AG10803 (cell line): ENCODE results near the gene CYP19A1.
A peak's percentile ranks its signal among the peaks of the same experiment; 100 is the strongest.

Source experiments
- DNase-seq: peaks from one replicate; pipeline ENCODE4 v3.0.0; 2010; ENCODE audit warnings: low read depth
- H3K4me3 ChIP-seq: 2 replicates; pipeline ENCODE4 v1.5.1; 2011; ENCODE audit warnings: mild to moderate bottlenecking, low read length, control low read depth
- TF ChIP-seq, protein P1 (sequence below): conservative IDR thresholded peaks from 2 replicates; pipeline ENCODE4 v1.5.1; 2011; ENCODE audit warnings: mild to moderate bottlenecking, low read length, control low read depth, inconsistent platforms

CYP19A1 gene

DNA sequence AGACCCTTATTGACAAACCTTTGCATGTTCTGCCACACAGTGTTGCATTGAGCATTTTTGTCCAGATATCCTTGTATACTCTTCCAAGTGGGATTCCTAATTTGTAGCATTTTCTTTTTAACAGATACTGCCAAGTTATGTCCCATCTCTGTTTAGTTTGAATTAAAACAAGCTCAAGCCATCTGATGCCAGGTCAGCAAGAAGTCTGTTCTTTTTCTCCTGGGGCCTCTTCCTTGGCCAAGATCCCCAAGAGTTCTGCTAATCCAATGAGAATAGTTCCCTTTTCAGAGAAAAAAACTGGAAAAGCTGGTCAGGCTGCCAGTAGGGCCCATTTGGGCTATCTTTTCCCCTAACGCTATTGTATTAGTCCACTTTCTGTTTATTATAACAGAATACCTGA is 32.9 kb upstream of the CYP19A1 start:
- TF ChIP-seq, protein P1, sequence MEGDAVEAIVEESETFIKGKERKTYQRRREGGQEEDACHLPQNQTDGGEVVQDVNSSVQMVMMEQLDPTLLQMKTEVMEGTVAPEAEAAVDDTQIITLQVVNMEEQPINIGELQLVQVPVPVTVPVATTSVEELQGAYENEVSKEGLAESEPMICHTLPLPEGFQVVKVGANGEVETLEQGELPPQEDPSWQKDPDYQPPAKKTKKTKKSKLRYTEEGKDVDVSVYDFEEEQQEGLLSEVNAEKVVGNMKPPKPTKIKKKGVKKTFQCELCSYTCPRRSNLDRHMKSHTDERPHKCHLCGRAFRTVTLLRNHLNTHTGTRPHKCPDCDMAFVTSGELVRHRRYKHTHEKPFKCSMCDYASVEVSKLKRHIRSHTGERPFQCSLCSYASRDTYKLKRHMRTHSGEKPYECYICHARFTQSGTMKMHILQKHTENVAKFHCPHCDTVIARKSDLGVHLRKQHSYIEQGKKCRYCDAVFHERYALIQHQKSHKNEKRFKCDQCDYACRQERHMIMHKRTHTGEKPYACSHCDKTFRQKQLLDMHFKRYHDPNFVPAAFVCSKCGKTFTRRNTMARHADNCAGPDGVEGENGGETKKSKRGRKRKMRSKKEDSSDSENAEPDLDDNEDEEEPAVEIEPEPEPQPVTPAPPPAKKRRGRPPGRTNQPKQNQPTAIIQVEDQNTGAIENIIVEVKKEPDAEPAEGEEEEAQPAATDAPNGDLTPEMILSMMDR = no peak
- no peak overlapping the region for H3K4me3 ChIP-seq
- no peak for DNase-seq

DNA sequence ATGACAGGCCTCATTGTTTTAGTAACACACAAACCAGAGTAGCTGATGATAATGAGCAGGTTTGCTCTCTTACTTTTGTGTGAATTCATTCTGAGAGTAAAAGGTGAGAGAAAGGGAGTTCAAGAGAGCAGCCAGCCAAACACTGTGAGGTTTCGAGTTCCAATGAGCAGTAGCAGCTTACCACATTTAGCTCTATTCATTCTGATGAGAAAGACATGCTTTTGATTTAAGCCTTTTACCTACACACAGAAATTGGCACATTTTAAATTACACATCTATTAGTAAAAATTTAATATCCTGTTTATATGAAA is 31.0 kb upstream of the CYP19A1 start:
- DNase-seq = no peak
- no peak overlapping the region for H3K4me3 ChIP-seq
- TF ChIP-seq, protein P1 = no peak

DNA sequence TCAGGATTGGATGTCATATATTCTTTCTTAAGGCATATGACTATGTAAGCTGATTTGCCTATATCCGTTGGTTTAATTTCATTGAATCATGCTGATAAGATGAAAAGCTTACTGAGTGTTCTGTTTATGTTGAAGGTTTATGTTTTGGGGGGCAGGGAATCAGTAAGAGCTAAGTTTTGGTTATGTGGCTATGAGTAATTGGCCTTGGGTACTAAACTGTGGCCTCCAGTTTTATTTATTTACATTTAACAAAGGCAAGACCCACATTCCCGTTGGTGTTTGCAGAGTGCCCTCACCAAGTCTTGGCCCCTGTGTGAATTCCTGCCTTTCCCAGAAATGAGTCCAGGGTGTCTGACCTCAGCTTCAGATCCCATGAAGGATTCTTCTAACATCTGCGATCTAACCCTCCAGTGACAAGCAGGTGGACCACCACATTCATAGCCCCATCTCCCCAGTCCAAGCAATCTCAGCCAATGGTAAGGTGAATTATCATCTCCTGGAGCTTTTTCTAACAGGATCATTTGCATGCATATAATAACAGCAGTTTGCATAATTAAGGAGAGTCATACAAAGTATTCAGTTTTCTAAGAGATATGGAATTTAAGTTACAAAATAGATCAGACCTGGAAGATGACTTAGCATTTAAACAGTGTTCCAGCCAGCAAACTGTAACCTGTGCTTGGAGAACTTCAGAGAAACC is 30.5 kb upstream of the CYP19A1 start:
- no peak overlapping the region for H3K4me3 ChIP-seq
- DNase-seq = peak; percentile 60
- TF ChIP-seq, protein P1 = no peak

DNA sequence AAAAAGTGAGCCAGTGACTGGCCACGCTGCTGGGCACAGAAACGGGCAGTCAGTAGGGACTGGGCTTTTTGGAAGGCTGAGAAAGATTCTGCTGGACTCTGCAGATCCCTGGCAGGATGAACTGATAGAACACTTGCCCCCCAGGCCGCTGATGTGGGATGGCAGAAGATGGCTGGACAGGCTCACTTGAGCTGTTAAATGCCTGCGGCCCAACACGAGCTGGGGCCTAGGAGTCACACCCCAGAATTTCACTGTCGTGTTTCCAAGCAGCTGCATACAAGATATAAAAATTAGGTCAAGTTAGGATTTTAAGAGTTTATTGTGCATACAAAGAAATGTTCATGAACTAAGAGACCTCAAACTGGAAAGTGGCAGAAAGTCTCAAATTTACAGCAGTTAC is 29.9 kb upstream of the CYP19A1 start:
- TF ChIP-seq, protein P1 = no peak
- no peak for DNase-seq
- no peak overlapping the region for H3K4me3 ChIP-seq

DNA sequence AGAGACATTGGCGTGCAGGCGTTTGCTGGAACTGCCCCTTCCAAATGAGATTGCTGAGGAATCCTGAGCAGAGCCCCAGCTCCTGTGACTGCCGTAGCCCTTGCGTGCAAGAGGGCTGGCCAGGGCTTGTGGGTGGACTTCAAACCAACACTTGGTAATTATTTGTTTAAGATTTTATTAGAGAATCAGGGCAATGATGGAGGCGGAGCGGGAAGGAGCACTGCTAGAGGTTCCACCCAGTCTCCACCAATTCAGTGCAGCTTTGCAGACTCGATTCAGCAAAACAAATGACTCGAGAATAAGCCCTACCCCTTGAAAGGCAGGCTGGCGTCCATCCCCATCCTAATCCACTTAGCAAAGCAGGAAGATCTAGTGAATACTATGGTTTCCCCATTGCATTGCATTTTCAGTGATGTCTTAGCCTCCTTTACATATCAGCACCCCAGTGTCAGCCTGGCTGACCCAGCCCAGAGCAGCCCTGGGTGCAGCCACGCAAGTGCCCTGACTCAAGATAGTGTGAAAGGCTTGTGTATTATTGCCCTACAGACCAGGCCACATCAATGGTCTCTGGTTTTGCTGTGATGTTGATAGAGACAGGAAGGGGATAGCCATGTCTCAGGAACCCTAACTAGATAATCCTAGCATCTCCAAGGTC is 29.1 kb upstream of the CYP19A1 start:
- peak; percentile 53 for DNase-seq
- TF ChIP-seq, protein P1 = no peak
- H3K4me3 ChIP-seq = no peak overlapping the region

DNA sequence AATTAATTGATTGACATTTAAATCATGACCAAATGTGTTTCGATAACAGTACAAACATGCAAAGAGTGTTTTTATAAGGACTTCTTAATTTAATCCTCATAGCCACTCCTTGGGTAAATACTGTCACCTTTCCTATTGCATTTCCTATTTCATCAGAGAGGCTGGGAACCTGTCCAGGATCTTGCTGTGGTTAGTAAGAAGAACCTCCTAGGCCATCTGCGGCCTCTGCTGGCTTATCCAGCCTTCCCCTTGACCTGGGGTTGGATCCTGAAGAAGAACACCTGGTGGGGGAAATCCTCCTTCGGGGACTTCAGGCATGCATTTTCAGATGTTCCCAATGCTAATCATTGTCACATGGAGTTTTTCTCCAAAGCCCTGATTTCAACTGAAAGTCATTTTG is 28.5 kb upstream of the CYP19A1 start:
- peak; percentile 81 for DNase-seq
- no peak overlapping the region for H3K4me3 ChIP-seq
- TF ChIP-seq, protein P1 = no peak; the same call in 1 of the 2 replicates

DNA sequence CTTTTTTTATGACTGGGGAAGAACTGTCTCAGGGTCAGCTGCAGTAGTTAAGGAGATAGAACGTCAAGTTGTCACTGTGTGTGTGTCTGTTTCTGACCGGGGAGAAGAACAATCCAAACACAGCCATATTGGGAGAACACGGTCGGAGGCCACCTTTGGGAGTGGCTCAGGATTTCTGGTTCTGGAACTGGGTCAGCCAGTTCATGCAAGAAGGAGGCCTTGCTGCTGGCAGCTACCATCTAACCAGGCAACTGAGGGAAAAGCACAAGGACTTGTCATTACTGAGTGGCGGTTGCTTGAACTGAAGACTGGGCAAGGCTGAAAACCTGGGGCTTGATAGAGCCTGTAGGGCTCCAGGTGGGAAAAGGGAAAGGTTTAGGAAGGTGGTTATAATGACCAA is 27.7 kb upstream of the CYP19A1 start:
- TF ChIP-seq, protein P1 = no peak
- no peak for DNase-seq
- H3K4me3 ChIP-seq = no peak overlapping the region
